ENCODE data around the gene TOMM40L.
"Not testable (repeated sequence)": the region's sequence is repeated elsewhere in the genome, so short reads cannot be mapped to it uniquely, and the experiment has no call there.

TOMM40L gene

GRCh38 chr1:161227196-161227871, 1.5 kb downstream of the TOMM40L start:
- Histone ChIP-seq H3K4me3 (peak overlapping the region; percentile 78), H3K9me3 (no peaks in the 10 kb centered on the region), H3K27ac (peak overlapping the region; percentile 8; the same call in 1 of the 2 replicates), H4K20me1 (no peaks in the 10 kb centered on the region), H3K4me2 (peak overlapping the region; percentile 95), H3K4me1 (peaks cover 27% of the 10 kb centered on the region), H3K27me3 (peaks cover under 1% of the 10 kb centered on the region; the same call in 1 of the 2 replicates), H3K36me3 (peaks cover 31% of the 10 kb centered on the region), H3K9ac (peak overlapping the region; percentile 80; the same call in 1 of the 2 replicates)
- TF ChIP-seq Cebpa-rat (IDR thresholded peaks at IDR 0.05) = no peak

GRCh38 chr1:161228032-161228431, 2.2 kb downstream of the TOMM40L start:
- Histone ChIP-seq H3K36me3 (peaks cover 31% of the 10 kb centered on the region), H4K20me1 (no peaks in the 10 kb centered on the region), H3K27ac (peak overlapping the region; percentile 8; the same call in 1 of the 2 replicates), H3K9me3 (no peaks in the 10 kb centered on the region), H3K4me1 (peaks cover 27% of the 10 kb centered on the region), H3K4me3 (0 out of 2 replicates have a peak overlapping the region, but pooled peaks have one; percentile 78), H3K27me3 (no peaks in the 10 kb centered on the region), H3K4me2 (peak overlapping the region; percentile 95), H3K9ac (no peak overlapping the region)
- no peak for TF ChIP-seq Cebpa-rat (IDR thresholded peaks at IDR 0.05)

DNA sequence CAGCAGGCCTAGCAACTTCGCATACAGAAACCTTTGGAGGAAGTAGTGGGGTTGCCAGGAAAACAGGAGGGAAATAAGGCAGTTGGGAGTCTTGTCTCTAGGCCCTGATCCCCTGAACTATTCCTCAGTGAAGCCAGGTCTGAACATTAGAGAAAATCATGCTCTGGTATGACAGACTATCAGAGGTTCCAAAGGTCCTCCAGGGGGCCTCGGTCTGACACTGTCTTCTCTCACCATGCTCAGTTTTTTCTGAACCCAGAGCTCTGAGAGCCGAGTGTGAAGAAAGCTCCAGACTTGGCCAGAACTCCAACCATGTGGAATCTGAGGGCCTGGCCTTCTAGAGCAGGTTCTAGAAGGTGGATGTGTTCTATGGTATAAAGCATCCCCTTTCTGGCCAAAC, 4.0 kb downstream of the TOMM40L start:
- H4K20me1 ChIP-seq = no peaks in the 10 kb centered on the region
- H3K4me3 ChIP-seq = no peak overlapping the region
- no peaks in the 10 kb centered on the region for H3K27me3 ChIP-seq
- peaks cover 31% of the 10 kb centered on the region for H3K36me3 ChIP-seq
- no peak overlapping the region for H3K4me2 ChIP-seq
- no peak for TF ChIP-seq Cebpa-rat (IDR thresholded peaks at IDR 0.05)
- H3K9me3 ChIP-seq = no peaks in the 10 kb centered on the region
- H3K9ac ChIP-seq = no peak overlapping the region
- H3K4me1 ChIP-seq = peaks cover 26% of the 10 kb centered on the region
- no peak overlapping the region for H3K27ac ChIP-seq

GRCh38 chr1:161230762-161231161, 4.9 kb downstream of the TOMM40L start:
- H3K9me3 ChIP-seq = no peaks in the 10 kb centered on the region
- no peak overlapping the region for H3K27ac ChIP-seq
- no peaks in the 10 kb centered on the region for H3K27me3 ChIP-seq
- no peak overlapping the region for H3K9ac ChIP-seq
- no peak for TF ChIP-seq Cebpa-rat (IDR thresholded peaks at IDR 0.05)
- no peaks in the 10 kb centered on the region for H4K20me1 ChIP-seq
- no peak overlapping the region for H3K4me2 ChIP-seq
- H3K4me1 ChIP-seq = peaks cover 21% of the 10 kb centered on the region
- no peak overlapping the region for H3K4me3 ChIP-seq
- H3K36me3 ChIP-seq = peaks cover 31% of the 10 kb centered on the region

- TF ChIP-seq Cebpa-rat (IDR thresholded peaks at IDR 0.05) = no peak
- Histone ChIP-seq H3K4me3 (no peak overlapping the region), H3K9ac (no peak overlapping the region)
These were observed 7.2 kb downstream of the TOMM40L start for GRCh38 chr1:161233102-161233501.

GRCh38 chr1:161235957-161236775, 10.3 kb downstream of the TOMM40L start:
- H3K4me3 ChIP-seq = no peak overlapping the region
- H3K9me3 ChIP-seq = no peaks in the 10 kb centered on the region
- no peaks in the 10 kb centered on the region for H3K36me3 ChIP-seq
- H3K4me1 ChIP-seq = no peaks in the 10 kb centered on the region
- no peaks in the 10 kb centered on the region for H4K20me1 ChIP-seq
- no peak overlapping the region for H3K27ac ChIP-seq
- no peak overlapping the region for H3K9ac ChIP-seq
- no peak overlapping the region for H3K4me2 ChIP-seq
- no peaks in the 10 kb centered on the region; the same call in 1 of the 2 replicates for H3K27me3 ChIP-seq
- TF ChIP-seq Cebpa-rat (IDR thresholded peaks at IDR 0.05) = no peak

More at GRCh38 chr1:161233102-161233501, 7.2 kb downstream of the TOMM40L start:
- Histone ChIP-seq H3K4me1 (peaks cover 1% of the 10 kb centered on the region), H3K27me3 (no peaks in the 10 kb centered on the region), H4K20me1 (no peaks in the 10 kb centered on the region), H3K9me3 (no peaks in the 10 kb centered on the region), H3K4me2 (no peak overlapping the region), H3K27ac (no peak overlapping the region), H3K36me3 (peaks cover 31% of the 10 kb centered on the region)

GRCh38 chr1:161238039-161238473, 12.2 kb downstream of the TOMM40L start, which contains the start of gene NR1I3:
NR1I3 (minus strand) TSS chr1:161238203; CDS start chr1:161236565, 1,638 bp downstream.
- Histone ChIP-seq H3K27me3 (no peaks in the 10 kb centered on the region; the same call in 1 of the 2 replicates), H3K4me2 (no peak within 1 kb of the TSS), H3K27ac (no peak within 1 kb of the TSS), H3K9me3 (no peaks in the 10 kb centered on the region), H3K4me1 (no peaks in the 10 kb centered on the region), H3K4me3 (no peak within 1 kb of the TSS), H3K9ac (no peak within 1 kb of the TSS), H4K20me1 (no peaks in the 10 kb centered on the region), H3K36me3 (no peaks in the 10 kb centered on the region)
- no peak for TF ChIP-seq Cebpa-rat (IDR thresholded peaks at IDR 0.05)

- no peaks in the 10 kb centered on the region; the same call in 1 of the 2 replicates for H3K27me3 ChIP-seq
- H3K4me1 ChIP-seq = no peaks in the 10 kb centered on the region
- no peak for TF ChIP-seq Cebpa-rat (IDR thresholded peaks at IDR 0.05)
- H4K20me1 ChIP-seq = no peaks in the 10 kb centered on the region
- no peaks in the 10 kb centered on the region for H3K36me3 ChIP-seq
- no peaks in the 10 kb centered on the region for H3K9me3 ChIP-seq
- no peak overlapping the region for H3K9ac ChIP-seq
- H3K4me3 ChIP-seq = no peak overlapping the region
- H3K4me2 ChIP-seq = no peak overlapping the region
- H3K27ac ChIP-seq = no peak overlapping the region
These were observed 15.8 kb downstream of the TOMM40L start for GRCh38 chr1:161241682-161242081.

- no peaks in the 10 kb centered on the region for H3K36me3 ChIP-seq
- no peaks in the 10 kb centered on the region for H3K9me3 ChIP-seq
- no peak overlapping the region for H3K4me3 ChIP-seq
- no peaks in the 10 kb centered on the region for H3K4me1 ChIP-seq
- H3K27me3 ChIP-seq = no peaks in the 10 kb centered on the region; the same call in 1 of the 2 replicates
- no peak overlapping the region for H3K27ac ChIP-seq
- no peaks in the 10 kb centered on the region for H4K20me1 ChIP-seq
- no peak overlapping the region for H3K4me2 ChIP-seq
- no peak for TF ChIP-seq Cebpa-rat (IDR thresholded peaks at IDR 0.05)
- no peak overlapping the region for H3K9ac ChIP-seq
These were observed 16.5 kb downstream of the TOMM40L start for GRCh38 chr1:161242313-161242712.

GRCh38 chr1:161244888-161245287, 19.0 kb downstream of the TOMM40L start:
- no peaks in the 10 kb centered on the region for H3K36me3 ChIP-seq

DNA sequence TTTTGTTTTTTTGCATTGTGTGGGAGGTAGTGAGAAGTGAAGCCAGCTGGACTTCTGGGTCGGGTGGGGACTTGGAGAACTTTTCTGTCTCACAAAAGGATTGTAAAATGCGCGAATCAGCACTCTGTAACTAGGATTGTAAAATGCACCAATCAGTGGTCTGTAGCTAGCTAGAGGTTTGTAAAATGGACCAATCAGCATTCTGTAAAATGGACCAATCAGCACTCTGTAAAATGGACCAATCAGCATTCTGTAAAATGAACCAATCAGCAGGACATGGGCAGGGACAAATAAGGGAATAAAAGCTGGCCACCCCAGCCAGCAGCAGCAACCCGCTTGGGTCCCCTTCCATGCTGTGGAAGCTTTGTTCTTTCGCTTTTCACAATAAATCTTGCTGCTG, 24.2 kb downstream of the TOMM40L start:
- not testable (repeated sequence) for H3K27me3 ChIP-seq, H3K27ac ChIP-seq

More at GRCh38 chr1:161244888-161245287, 19.0 kb downstream of the TOMM40L start:
- no peaks in the 10 kb centered on the region for H3K4me1 ChIP-seq
- no peak for TF ChIP-seq Cebpa-rat (IDR thresholded peaks at IDR 0.05)
- H3K4me3 ChIP-seq = no peak overlapping the region
- no peaks in the 10 kb centered on the region for H4K20me1 ChIP-seq
- H3K27ac ChIP-seq = no peak overlapping the region
- no peak overlapping the region for H3K9ac ChIP-seq
- no peaks in the 10 kb centered on the region; the same call in 1 of the 2 replicates for H3K27me3 ChIP-seq
- H3K4me2 ChIP-seq = no peak overlapping the region
- H3K9me3 ChIP-seq = peaks cover 2% of the 10 kb centered on the region; the same call in 1 of the 2 replicates

More for the DNA sequence above, 24.2 kb downstream of the TOMM40L start:
- not testable (repeated sequence) for H3K4me1 ChIP-seq, H4K20me1 ChIP-seq, H3K4me2 ChIP-seq, H3K9ac ChIP-seq, H3K4me3 ChIP-seq, H3K36me3 ChIP-seq
- H3K9me3 ChIP-seq = peaks cover 15% of the 10 kb centered on the region; the same call in 1 of the 2 replicates
